Left ventricle myocardium inferior (tissue), 1 donor: Measurements from ENCODE around the gene SYVN1. TPM values are rescaled to one million over a fixed set of nuclear protein-coding genes. Genes with fewer than 3 reads are reported as not detected.

Experiments used
- DNase-seq: peaks from one replicate; pipeline ENCODE4 v3.0.0-alpha.2; 2020
- H3K27ac ChIP-seq: fragments of 200-600 bp; replicated peaks from 2 replicates; pipeline ENCODE4 v1.8.0; 2021
- H3K27me3 ChIP-seq: fragments of 200-600 bp; 2 replicates; pipeline ENCODE4 v1.8.0; 2021; ENCODE audit warnings: low read depth
- H3K36me3 ChIP-seq: fragments of 200-600 bp; 2 replicates; pipeline ENCODE4 v1.8.0; 2021
- H3K4me1 ChIP-seq: fragments of 200-600 bp; 2 replicates; pipeline ENCODE4 v1.8.0; 2021
- H3K4me3 ChIP-seq: fragments of 200-600 bp; 2 replicates; pipeline ENCODE4 v1.8.0; 2021; ENCODE audit warnings: mild to moderate bottlenecking, moderate library complexity
- H3K9me3 ChIP-seq: fragments of 200-600 bp; replicated peaks from 2 replicates; pipeline ENCODE4 v1.8.0; 2021
- intact Hi-C: fragments of 100-400 bp; cut with micrococcal nuclease; formaldehyde crosslinking; loops from one replicate; pipeline ENCODE4 v1.11.0; 2022
- total RNA-seq: library from RNA; stranded (reverse); fragmentation: NEBNext Ultra II Directional; extraction: Animal tissue kit (Norgen Biotek cat#: 25700); gene quantifications from one replicate; pipeline ENCODE4 v1.2.1, GENCODE V29; 2021
- TF ChIP-seq, protein P1 (sequence below): fragments of 200-600 bp; IDR thresholded peaks from 2 replicates; pipeline ENCODE4 v1.8.0; 2021; ENCODE audit warnings: antibody characterized with exemption, mild to moderate bottlenecking, borderline replicate concordance
- donor health status: DM: no; HTN: yes; CAD: no; lungs with severe emphysema.

SYVN1 gene
- total RNA-seq, 1 donor from 2014 or later, result 25.6 TPM

DNA sequence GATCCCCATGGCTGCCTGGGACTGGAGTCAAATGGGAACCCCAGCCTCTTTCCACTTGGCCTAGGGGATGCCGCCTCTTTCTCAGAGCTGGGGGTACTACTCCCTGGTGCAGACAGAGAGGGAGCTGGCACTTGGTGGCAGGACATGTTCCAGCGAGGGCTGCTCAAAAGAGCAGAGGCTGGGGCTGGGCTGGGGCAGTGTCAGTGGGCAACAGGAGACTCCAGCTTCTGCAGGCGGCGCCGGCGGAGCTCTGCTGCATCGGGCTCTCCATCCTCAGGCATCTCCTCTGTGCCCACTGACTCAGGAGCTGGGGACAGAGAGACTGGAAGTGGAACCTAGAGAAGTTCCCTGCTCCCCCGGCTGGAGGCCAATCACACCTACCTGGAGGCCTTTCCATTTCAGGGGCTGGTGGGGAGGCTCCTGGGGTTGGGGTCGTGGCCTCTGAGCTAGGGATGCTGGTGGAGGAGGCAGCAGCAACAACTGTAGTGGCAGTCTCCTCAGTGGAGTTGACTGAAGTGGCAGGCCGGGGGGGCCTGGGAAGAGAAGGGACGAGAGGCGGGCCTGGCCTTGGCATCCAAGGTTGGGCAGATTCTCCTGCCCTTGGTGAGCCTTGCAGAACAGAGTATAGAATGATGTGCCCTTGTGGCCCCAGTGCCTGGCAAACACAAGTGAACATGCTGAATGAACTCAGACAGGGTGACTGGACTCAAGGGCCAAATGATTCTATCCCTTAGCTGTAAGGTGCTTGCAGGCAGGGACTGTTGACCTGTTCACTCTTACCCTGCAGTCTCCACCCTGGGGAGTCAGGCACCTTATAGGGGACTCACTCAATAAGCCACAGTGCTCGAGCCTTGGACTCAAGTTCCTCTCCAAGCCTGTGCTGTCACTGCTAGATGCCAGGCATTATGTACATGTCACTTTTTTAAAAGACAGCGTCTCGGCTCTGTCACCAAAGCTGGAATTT lies 5.9 kb downstream of the SYVN1 start:
- H3K27ac ChIP-seq, result no peak overlapping the region
- TF ChIP-seq, protein P1, sequence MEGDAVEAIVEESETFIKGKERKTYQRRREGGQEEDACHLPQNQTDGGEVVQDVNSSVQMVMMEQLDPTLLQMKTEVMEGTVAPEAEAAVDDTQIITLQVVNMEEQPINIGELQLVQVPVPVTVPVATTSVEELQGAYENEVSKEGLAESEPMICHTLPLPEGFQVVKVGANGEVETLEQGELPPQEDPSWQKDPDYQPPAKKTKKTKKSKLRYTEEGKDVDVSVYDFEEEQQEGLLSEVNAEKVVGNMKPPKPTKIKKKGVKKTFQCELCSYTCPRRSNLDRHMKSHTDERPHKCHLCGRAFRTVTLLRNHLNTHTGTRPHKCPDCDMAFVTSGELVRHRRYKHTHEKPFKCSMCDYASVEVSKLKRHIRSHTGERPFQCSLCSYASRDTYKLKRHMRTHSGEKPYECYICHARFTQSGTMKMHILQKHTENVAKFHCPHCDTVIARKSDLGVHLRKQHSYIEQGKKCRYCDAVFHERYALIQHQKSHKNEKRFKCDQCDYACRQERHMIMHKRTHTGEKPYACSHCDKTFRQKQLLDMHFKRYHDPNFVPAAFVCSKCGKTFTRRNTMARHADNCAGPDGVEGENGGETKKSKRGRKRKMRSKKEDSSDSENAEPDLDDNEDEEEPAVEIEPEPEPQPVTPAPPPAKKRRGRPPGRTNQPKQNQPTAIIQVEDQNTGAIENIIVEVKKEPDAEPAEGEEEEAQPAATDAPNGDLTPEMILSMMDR, result no peak
- no peak overlapping the region for H3K4me3 ChIP-seq
- no peaks in the 10 kb centered on the region for H3K27me3 ChIP-seq
- peaks cover 91% of the 10 kb centered on the region for H3K36me3 ChIP-seq
- no peak for DNase-seq
- intact Hi-C loops, result no loop called here
- H3K4me1 ChIP-seq, result peaks cover 15% of the 10 kb centered on the region
- H3K9me3 ChIP-seq, result no peaks in the 10 kb centered on the region

DNA sequence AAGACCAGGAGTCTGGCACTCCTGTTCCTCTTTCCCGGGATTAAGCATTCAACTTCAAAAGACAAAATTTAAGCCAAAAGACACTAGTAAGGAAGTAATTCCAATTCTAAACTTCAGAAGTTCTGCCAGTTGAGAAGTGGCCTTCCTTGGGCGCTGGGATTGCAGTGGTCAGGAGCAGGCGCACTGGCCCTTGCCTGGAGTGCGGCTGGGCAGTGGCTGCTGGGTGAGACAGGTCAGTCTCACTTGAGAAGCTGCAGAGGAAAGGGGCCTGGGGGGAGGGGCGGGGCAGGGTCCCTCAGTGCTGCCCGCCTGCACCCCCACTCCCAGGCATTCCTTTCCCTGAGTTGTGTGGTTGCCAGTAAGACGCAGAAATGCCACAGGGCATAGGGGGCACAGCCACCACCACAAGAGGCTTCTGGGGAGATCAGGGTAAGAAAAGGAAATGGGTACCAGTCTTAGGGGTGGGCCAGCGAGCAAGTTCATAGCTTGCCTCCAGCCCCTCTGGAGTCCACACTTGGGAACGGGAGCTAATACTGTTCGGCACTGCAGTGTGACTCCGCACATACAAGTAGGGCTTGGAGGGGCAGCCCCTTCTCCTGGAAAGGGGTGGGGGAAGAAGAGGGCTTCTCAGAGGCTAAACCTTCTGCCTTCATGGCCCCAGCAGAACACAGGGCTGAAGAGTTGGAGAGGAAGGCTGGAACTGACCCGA lies 6.7 kb downstream of the SYVN1 start:
- TF ChIP-seq, protein P1, result no peak
- H3K4me1 ChIP-seq, result peaks cover 15% of the 10 kb centered on the region
- no peak overlapping the region for H3K4me3 ChIP-seq
- H3K36me3 ChIP-seq, result peaks cover 87% of the 10 kb centered on the region
- no peak for DNase-seq
- H3K27me3 ChIP-seq, result no peaks in the 10 kb centered on the region
- H3K27ac ChIP-seq, result no peak overlapping the region
- no peaks in the 10 kb centered on the region for H3K9me3 ChIP-seq
- intact Hi-C loops, result no loop called here

DNA sequence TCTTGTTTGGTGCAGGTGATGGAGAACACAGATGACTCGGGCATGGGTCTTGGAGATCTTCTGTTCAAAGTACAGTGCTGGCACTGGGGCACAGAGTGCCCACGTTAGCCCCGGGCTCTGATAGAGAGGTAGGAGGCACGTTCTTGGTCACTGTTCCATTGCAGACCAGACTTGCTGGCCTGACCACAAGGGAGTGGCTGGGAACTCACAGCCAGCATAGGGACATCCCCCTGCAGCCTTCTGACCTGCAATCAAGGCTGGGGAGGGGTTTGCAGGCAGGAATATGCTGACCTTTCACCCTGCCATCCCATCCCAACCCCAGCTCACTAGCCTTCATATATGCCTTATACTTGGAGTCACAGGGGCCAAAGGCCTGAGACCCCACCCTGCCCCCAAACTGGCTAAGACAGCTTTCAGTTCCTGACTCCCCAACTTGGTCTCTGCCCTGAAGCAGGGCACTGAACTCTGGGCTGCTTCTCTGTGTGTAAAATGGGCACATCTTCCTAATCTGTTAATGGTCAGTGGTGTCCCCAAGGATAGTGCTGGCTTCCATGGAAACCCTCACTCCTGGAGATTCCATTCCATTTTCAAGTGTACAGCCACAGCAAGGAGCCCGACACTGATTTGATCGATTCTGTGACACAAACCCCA lies 7.6 kb downstream of the SYVN1 start:
- intact Hi-C loops, result no loop called here
- Histone ChIP-seq H3K4me1 (peaks cover 16% of the 10 kb centered on the region), H3K9me3 (no peaks in the 10 kb centered on the region), H3K4me3 (no peak overlapping the region), H3K27me3 (no peaks in the 10 kb centered on the region), H3K36me3 (peaks cover 78% of the 10 kb centered on the region), H3K27ac (no peak overlapping the region)
- TF ChIP-seq, protein P1, result no peak
- no peak for DNase-seq

DNA sequence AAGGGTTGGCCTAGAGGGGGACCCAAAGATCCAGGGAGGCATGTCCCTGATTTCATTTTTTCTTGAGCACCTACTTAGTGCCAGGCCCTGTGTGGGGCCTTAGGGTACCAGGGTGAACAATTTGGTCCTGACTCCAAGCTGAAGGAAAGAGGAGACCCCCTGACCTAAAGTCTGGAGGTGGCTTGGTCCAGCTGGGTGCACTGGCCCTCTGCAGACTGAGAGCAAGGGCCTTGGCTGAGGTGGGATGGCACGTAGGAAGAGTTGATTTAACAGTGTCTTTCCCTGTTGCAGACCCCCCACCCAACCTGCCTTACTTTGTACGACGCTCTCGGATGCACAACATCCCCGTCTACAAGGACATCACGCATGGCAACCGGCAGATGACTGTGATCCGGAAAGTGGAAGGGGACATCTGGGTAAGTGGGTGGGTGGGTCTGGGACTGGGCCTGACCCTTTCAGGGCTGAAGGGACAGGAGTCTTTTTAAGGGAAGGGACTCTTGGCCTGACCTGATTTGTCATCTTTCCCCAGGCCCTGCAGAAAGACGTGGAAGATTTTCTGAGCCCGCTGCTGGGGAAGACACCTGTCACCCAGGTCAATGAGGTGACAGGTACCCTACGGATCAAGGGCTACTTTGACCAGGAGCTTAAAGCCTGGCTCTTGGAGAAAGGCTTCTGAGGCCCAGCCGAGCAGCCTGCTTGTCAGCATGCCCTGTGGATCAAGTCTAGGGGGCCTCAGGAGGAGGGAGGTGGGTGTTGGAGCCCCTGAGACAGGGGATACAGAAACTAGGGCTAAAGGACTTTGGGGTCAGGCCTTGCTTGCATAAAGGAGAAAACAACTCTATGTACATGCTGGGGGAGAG lies 8.9 kb downstream of the SYVN1 start:
- no peak overlapping the region for H3K4me3 ChIP-seq
- peaks cover 73% of the 10 kb centered on the region for H3K36me3 ChIP-seq
- H3K27ac ChIP-seq, result no peak overlapping the region
- intact Hi-C loops, result no loop called here
- H3K4me1 ChIP-seq, result peaks cover 29% of the 10 kb centered on the region
- DNase-seq, result no peak
- TF ChIP-seq, protein P1, result no peak
- no peaks in the 10 kb centered on the region for H3K9me3 ChIP-seq
- H3K27me3 ChIP-seq, result no peaks in the 10 kb centered on the region
